A549 (cell line): ENCODE results near the gene TMEM217.

ENCODE experiments used
- EP300 ChIP-seq, 2 experiments: fragments of >200 bp; sonication (Bioruptor Twin); formaldehyde crosslinking; IDR thresholded peaks; 2 replicates in 1 of 2; 3 replicates in 1 of 2; pipeline ENCODE4 v1.6.1; 2016 to 2017
- NR3C1 ChIP-seq: fragments of >200 bp; sonication (Bioruptor Twin); formaldehyde crosslinking; IDR thresholded peaks from 3 replicates; pipeline ENCODE4 v1.6.1; 2017
- POLR2A ChIP-seq: IDR thresholded peaks from 2 replicates; pipeline ENCODE4 v1.6.1; 2012; ENCODE audit warnings: mild to moderate bottlenecking, low read length
- RARB ChIP-seq: fragments of 250-450 bp; sonication (Bioruptor Pico); IDR thresholded peaks from 2 replicates; pipeline ENCODE4 v1.8.0; 2021; ENCODE audit warnings: mild to moderate bottlenecking, moderate library complexity
- SREBF2 ChIP-seq: fragments of 450-650 bp; IDR thresholded peaks from 2 replicates; pipeline ENCODE4 v1.6.1; 2014; ENCODE audit warnings: mild to moderate bottlenecking, moderate library complexity
- TP53 ChIP-seq: fragments of 250-450 bp; sonication (Bioruptor Pico); IDR thresholded peaks from 2 replicates; pipeline ENCODE4 v1.5.0; 2021; ENCODE audit warnings: mild to moderate bottlenecking, moderate library complexity
- TF ChIP-seq, protein P1 (sequence below): fragments of 200-600 bp; sonication (generic); IDR thresholded peaks from 2 replicates; pipeline ENCODE4 v1.6.1; 2016; ENCODE audit warnings: antibody characterized with exemption, mild to moderate bottlenecking, moderate library complexity
- TF ChIP-seq, protein P2 (sequence below): fragments of >200 bp; sonication (Bioruptor Twin); formaldehyde crosslinking; IDR thresholded peaks from 3 replicates; pipeline ENCODE4 v1.5.1; 2016
- TF ChIP-seq, protein P3 (sequence below): IDR thresholded peaks from 2 replicates; pipeline ENCODE4 v1.6.1; 2012

DNA sequence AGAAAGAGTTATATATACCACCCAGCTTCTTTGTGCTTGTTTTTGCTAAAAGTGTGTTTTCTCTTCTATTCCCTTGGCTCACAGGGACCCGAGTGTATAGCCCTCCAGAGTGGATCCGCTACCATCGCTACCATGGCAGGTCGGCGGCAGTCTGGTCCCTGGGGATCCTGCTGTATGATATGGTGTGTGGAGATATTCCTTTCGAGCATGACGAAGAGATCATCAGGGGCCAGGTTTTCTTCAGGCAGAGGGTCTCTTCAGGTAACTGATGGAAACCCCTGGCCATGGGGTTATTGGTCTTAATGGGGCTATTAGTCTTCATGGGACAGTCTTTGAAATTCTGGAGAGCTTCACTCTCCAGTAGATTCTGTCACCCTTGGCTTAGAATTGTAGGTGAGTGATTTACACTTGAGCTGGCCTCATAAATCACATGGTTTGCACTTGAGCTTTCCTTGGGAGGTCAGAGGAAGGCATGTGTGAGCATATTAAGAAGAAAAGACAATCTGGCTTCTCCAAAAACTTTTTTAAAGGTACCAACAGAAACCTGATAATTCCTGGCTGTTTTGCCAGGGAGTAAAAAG is 84.9 kb downstream of the TMEM217 start:
- TF ChIP-seq, protein P1, sequence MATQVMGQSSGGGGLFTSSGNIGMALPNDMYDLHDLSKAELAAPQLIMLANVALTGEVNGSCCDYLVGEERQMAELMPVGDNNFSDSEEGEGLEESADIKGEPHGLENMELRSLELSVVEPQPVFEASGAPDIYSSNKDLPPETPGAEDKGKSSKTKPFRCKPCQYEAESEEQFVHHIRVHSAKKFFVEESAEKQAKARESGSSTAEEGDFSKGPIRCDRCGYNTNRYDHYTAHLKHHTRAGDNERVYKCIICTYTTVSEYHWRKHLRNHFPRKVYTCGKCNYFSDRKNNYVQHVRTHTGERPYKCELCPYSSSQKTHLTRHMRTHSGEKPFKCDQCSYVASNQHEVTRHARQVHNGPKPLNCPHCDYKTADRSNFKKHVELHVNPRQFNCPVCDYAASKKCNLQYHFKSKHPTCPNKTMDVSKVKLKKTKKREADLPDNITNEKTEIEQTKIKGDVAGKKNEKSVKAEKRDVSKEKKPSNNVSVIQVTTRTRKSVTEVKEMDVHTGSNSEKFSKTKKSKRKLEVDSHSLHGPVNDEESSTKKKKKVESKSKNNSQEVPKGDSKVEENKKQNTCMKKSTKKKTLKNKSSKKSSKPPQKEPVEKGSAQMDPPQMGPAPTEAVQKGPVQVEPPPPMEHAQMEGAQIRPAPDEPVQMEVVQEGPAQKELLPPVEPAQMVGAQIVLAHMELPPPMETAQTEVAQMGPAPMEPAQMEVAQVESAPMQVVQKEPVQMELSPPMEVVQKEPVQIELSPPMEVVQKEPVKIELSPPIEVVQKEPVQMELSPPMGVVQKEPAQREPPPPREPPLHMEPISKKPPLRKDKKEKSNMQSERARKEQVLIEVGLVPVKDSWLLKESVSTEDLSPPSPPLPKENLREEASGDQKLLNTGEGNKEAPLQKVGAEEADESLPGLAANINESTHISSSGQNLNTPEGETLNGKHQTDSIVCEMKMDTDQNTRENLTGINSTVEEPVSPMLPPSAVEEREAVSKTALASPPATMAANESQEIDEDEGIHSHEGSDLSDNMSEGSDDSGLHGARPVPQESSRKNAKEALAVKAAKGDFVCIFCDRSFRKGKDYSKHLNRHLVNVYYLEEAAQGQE: no peak
- TF ChIP-seq, protein P2, sequence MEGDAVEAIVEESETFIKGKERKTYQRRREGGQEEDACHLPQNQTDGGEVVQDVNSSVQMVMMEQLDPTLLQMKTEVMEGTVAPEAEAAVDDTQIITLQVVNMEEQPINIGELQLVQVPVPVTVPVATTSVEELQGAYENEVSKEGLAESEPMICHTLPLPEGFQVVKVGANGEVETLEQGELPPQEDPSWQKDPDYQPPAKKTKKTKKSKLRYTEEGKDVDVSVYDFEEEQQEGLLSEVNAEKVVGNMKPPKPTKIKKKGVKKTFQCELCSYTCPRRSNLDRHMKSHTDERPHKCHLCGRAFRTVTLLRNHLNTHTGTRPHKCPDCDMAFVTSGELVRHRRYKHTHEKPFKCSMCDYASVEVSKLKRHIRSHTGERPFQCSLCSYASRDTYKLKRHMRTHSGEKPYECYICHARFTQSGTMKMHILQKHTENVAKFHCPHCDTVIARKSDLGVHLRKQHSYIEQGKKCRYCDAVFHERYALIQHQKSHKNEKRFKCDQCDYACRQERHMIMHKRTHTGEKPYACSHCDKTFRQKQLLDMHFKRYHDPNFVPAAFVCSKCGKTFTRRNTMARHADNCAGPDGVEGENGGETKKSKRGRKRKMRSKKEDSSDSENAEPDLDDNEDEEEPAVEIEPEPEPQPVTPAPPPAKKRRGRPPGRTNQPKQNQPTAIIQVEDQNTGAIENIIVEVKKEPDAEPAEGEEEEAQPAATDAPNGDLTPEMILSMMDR: no peak
- TF ChIP-seq EP300 (IDR thresholded peaks at IDR 0.05): no peak
- no peak for TF ChIP-seq NR3C1
- TF ChIP-seq POLR2A: no peak
- TF ChIP-seq TP53 (CRISPR knock-in tag): no peak
- TF ChIP-seq RARB (CRISPR knock-in tag): no peak
- TF ChIP-seq, protein P3, sequence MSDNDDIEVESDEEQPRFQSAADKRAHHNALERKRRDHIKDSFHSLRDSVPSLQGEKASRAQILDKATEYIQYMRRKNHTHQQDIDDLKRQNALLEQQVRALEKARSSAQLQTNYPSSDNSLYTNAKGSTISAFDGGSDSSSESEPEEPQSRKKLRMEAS: no peak
- no peak for TF ChIP-seq SREBF2
